Prostate gland (tissue), 2 donors: Measurements from ENCODE around the gene SPON2.

Experiments used
- POLR2A ChIP-seq: fragments of 450-650 bp; IDR thresholded peaks from one replicate; pipeline ENCODE4 v1.6.1; 2016; ENCODE audit warnings: antibody characterized with exemption, mild to moderate bottlenecking
- POLR2AphosphoS5 ChIP-seq: sonication (generic); formaldehyde crosslinking; IDR thresholded peaks from one replicate; pipeline ENCODE4 v1.6.1; 2017; ENCODE audit warnings: antibody characterized with exemption
- TF ChIP-seq, protein P1 (sequence below), 4 experiments: fragments of 200-600 bp in 2 of 4; fragments of 450-650 bp in 2 of 4; sonication (generic) in 2 of 4; IDR thresholded peaks; 1 replicate in 3 of 4; 2 replicates in 1 of 4; pipeline ENCODE4 v1.5.1; 2016 to 2019; ENCODE audit warnings: antibody characterized with exemption in 4 of 4, mild to moderate bottlenecking in 2 of 4, moderate library complexity in 2 of 4

DNA sequence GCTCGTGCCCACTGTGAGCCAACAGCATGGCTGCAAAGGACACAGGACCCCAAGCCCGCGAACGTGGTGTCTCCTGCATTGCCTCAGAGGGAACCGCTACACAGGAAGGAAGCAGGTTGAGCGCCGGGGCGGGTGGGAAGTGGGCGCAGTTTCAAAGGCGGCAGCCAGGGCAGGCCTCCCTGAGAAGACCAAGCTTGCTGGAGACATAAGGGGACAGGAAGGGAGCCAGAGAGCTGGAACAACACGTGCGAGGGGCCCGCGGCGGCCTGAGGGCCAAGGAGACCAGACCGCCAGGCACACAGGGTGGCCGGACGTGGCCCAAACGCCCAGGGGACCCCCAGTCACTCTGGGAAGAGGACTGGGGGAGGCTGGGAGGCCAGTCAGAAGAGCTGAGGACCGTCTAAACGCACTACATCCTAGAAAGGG lies 44.5 kb upstream of the SPON2 start:
- TF ChIP-seq POLR2A (no peak), POLR2AphosphoS5 (no peak)
- TF ChIP-seq, protein P1, sequence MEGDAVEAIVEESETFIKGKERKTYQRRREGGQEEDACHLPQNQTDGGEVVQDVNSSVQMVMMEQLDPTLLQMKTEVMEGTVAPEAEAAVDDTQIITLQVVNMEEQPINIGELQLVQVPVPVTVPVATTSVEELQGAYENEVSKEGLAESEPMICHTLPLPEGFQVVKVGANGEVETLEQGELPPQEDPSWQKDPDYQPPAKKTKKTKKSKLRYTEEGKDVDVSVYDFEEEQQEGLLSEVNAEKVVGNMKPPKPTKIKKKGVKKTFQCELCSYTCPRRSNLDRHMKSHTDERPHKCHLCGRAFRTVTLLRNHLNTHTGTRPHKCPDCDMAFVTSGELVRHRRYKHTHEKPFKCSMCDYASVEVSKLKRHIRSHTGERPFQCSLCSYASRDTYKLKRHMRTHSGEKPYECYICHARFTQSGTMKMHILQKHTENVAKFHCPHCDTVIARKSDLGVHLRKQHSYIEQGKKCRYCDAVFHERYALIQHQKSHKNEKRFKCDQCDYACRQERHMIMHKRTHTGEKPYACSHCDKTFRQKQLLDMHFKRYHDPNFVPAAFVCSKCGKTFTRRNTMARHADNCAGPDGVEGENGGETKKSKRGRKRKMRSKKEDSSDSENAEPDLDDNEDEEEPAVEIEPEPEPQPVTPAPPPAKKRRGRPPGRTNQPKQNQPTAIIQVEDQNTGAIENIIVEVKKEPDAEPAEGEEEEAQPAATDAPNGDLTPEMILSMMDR (IDR thresholded peaks at IDR 0.05), result no peak
